Vagina (tissue), 2 donors: ENCODE measurements around the gene CNDP1. TPM values are rescaled to one million over a fixed set of nuclear protein-coding genes. Genes with fewer than 3 reads are reported as not detected.

Experiments used
- DNase-seq, 2 donors: peaks; one replicate each; pipeline ENCODE4 v3.0.0-alpha.2; 2017; ENCODE audit errors: extremely low spot score in 2 of 2
- H3K27ac ChIP-seq: fragments of 200-600 bp; sonication (generic); one replicate; pipeline ENCODE4 v1.5.1; 2019
- H3K27me3 ChIP-seq: fragments of 200-600 bp; sonication (generic); one replicate; pipeline ENCODE4 v1.5.1; 2019
- H3K36me3 ChIP-seq, 2 donors: fragments of 200-600 bp; sonication (generic); one replicate each; pipeline ENCODE4 v1.5.1; 2017 to 2019
- H3K4me1 ChIP-seq: fragments of 200-600 bp; sonication (generic); one replicate; pipeline ENCODE4 v1.5.1; 2019
- H3K4me3 ChIP-seq, 2 donors: fragments of 200-600 bp; sonication (generic); 1 replicate in 1 of 2; 2 replicates in 1 of 2; pipeline ENCODE4 v1.5.1; 2016 to 2019
- H3K9me3 ChIP-seq: fragments of 200-600 bp; sonication (generic); one replicate; pipeline ENCODE4 v1.5.1; 2019
- POLR2A ChIP-seq, 2 donors: fragments of 450-650 bp; IDR thresholded peaks; one replicate each; pipeline ENCODE4 v1.6.1; 2017; ENCODE audit warnings: antibody characterized with exemption in 2 of 2, mild to moderate bottlenecking in 2 of 2, moderate library complexity in 2 of 2
- POLR2AphosphoS5 ChIP-seq, 2 donors: sonication (generic); formaldehyde crosslinking; IDR thresholded peaks; one replicate each; pipeline ENCODE4 v1.9.0; 2017; ENCODE audit warnings: antibody characterized with exemption in 2 of 2, mild to moderate bottlenecking in 2 of 2, low read depth in 1 of 2; ENCODE audit not compliant: insufficient read depth in 1 of 2
- intact Hi-C: fragments of 100-400 bp; cut with DNase I; formaldehyde crosslinking; loops from one replicate; pipeline ENCODE4 v1.15.1; 2023
- total RNA-seq: library from RNA; depleted of rRNA; stranded (reverse); fragments of >200 nt; gene quantifications from one replicate; pipeline ENCODE4 v1.2.3, GENCODE V29; 2016
- TF ChIP-seq, protein P1 (sequence below), 3 experiments: fragments of 450-650 bp in 2 of 3; fragments of 200-600 bp in 1 of 3; sonication (generic) in 1 of 3; IDR thresholded peaks; one replicate each; pipeline ENCODE4 v1.5.1; 2017 to 2019; ENCODE audit warnings: antibody characterized with exemption in 3 of 3, mild to moderate bottlenecking in 2 of 3, moderate library complexity in 2 of 3

CNDP1 gene
- total RNA-seq, 1 donor from 2014 or later: 9.8 TPM

DNA sequence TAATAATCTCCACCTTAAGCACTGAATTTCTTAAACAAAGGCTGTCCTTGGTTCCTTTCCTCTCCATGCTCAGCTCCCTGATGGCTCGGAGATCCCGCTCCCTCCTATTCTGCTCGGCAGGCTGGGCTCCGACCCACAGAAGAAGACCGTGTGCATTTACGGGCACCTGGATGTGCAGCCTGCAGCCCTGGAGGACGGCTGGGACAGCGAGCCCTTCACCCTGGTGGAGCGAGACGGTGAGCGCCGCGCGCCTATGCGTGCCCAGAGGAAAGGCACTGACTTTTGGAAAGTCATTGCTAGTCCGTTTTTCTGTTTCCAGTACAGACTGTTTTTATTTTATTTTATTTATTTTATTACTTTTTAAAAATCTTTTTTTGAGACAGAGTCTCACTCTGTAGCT lies 28.5 kb upstream of the CNDP1 start:
- no peak overlapping the region for H3K27ac ChIP-seq
- no peak overlapping the region for H3K4me3 ChIP-seq
- no peaks in the 10 kb centered on the region for H3K9me3 ChIP-seq
- H3K27me3 ChIP-seq: no peaks in the 10 kb centered on the region
- H3K36me3 ChIP-seq: peaks cover 0 to 83% of the 10 kb centered on the region in 2 donors
- intact Hi-C loops: no loop called here
- DNase-seq: no peak
- peaks cover 14% of the 10 kb centered on the region for H3K4me1 ChIP-seq
- TF ChIP-seq POLR2AphosphoS5 (IDR thresholded peaks at IDR 0.05; ENCODE audit: insufficient read depth in 1 of 2, low read depth in 1 of 2): no peak
- TF ChIP-seq POLR2A (IDR thresholded peaks at IDR 0.05): no peak
- TF ChIP-seq, protein P1, sequence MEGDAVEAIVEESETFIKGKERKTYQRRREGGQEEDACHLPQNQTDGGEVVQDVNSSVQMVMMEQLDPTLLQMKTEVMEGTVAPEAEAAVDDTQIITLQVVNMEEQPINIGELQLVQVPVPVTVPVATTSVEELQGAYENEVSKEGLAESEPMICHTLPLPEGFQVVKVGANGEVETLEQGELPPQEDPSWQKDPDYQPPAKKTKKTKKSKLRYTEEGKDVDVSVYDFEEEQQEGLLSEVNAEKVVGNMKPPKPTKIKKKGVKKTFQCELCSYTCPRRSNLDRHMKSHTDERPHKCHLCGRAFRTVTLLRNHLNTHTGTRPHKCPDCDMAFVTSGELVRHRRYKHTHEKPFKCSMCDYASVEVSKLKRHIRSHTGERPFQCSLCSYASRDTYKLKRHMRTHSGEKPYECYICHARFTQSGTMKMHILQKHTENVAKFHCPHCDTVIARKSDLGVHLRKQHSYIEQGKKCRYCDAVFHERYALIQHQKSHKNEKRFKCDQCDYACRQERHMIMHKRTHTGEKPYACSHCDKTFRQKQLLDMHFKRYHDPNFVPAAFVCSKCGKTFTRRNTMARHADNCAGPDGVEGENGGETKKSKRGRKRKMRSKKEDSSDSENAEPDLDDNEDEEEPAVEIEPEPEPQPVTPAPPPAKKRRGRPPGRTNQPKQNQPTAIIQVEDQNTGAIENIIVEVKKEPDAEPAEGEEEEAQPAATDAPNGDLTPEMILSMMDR (IDR thresholded peaks at IDR 0.05): no peak

DNA sequence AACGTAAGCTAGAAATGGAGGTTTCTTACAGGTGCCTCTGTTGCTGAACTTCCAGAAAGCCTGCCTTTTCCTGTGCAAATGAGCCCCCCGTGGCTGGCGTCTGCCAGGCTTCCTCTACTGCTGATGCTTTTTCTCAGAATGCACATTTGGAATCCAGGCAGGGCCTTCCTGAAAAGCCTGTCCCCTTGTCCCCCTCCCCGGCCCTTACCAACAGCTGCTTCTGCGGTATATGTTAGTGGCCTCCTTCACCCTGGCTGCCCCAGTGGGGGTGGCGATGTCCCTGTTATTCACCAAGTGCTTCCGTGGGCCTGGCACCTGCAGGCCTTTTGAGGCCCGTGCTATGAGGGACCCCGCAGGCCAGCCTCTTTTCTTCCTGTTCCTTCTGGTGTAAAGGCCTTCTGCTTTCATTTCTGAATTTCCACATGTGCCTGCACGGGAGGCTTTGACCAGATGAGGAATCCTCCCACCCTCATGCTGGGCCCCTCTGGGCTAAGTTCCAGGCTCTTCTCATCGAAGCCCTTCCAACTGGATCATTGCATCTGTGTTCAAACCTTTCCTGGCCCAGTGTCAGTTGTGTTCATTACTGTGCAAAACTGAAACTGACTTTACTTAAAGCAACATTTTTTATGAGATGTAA lies 27.7 kb upstream of the CNDP1 start:
- Histone ChIP-seq H3K27me3 (no peaks in the 10 kb centered on the region), H3K27ac (no peak overlapping the region), H3K4me1 (peaks cover 14% of the 10 kb centered on the region), H3K9me3 (no peaks in the 10 kb centered on the region), H3K4me3 (no peak overlapping the region), H3K36me3 (peaks cover 0 to 85% of the 10 kb centered on the region in 2 donors)
- TF ChIP-seq, protein P1 (IDR thresholded peaks at IDR 0.05): no peak
- no peak for TF ChIP-seq POLR2A (IDR thresholded peaks at IDR 0.05)
- TF ChIP-seq POLR2AphosphoS5 (IDR thresholded peaks at IDR 0.05; ENCODE audit: insufficient read depth in 1 of 2, low read depth in 1 of 2): no peak
- intact Hi-C loops: no loop called here
- no peak for DNase-seq

DNA sequence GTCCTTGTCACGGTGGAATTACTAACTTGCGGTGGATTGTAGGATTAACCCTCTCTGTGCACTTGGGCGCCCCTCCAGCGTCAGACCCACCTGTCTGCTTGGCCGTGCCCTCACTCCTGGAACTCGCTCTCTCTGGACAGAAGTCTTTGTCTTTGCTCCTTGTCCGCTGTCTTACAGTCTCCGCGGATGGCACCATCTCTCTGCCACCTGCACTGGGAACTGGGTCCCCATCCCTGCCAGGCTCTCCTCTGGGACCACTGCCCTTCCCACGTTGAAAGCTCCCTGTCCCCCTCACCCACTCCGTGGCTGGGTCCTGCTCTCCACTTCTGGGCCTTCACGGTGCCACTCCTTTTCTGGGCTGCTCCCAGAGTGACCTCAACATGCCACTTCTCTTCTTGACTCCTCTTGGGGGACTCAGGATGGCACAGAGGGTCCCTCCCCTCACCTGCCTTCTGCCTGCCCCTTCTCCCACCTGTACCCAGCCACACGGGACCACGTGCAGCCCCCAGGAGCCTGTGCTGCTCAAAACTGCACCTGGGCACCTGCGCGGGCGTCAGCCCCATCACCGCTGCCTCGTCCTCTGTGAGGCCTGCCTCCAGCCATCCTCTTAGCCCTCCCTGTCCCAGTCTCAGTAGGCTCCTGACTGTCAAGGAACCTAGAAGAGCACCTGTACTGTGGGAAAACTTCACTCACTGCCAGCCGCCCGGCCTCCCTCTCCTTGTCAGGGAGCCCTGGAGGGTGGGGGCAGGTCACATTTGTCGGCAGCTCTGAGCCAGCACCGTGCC lies 27.0 kb upstream of the CNDP1 start:
- peaks cover 0 to 85% of the 10 kb centered on the region in 2 donors for H3K36me3 ChIP-seq
- no peak for TF ChIP-seq POLR2AphosphoS5 (IDR thresholded peaks at IDR 0.05; ENCODE audit: insufficient read depth in 1 of 2, low read depth in 1 of 2)
- no peak for TF ChIP-seq POLR2A (IDR thresholded peaks at IDR 0.05)
- TF ChIP-seq, protein P1 (IDR thresholded peaks at IDR 0.05): no peak
- H3K27me3 ChIP-seq: no peaks in the 10 kb centered on the region
- no peak overlapping the region for H3K4me3 ChIP-seq
- intact Hi-C loops: no loop called here
- DNase-seq: no peak
- H3K27ac ChIP-seq: no peak overlapping the region
- no peaks in the 10 kb centered on the region for H3K9me3 ChIP-seq
- H3K4me1 ChIP-seq: peaks cover 10% of the 10 kb centered on the region

DNA sequence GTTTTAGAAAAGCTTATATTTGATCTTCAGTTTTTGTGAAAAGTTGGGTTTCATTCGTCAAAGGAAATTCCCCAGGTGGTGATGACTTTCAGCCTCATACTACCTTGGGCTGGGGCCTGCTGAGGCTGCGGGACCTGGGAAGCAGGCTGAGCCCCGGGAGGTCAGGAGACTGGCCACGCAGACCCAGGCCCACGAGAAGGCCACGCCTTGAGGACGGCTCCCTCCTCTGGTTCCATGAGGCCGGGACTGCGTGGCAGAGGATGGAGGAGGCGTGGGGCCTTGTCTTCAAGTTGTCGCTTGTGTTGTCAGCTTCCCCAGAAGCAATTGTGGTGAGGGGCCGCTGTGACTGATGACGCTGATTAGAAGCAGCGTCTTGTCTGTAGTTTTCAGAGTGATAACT lies 26.4 kb upstream of the CNDP1 start:
- H3K27ac ChIP-seq: no peak overlapping the region
- H3K4me3 ChIP-seq: no peak overlapping the region
- TF ChIP-seq POLR2AphosphoS5 (IDR thresholded peaks at IDR 0.05; ENCODE audit: insufficient read depth in 1 of 2, low read depth in 1 of 2): no peak
- no peak for TF ChIP-seq POLR2A (IDR thresholded peaks at IDR 0.05)
- TF ChIP-seq, protein P1 (IDR thresholded peaks at IDR 0.05): no peak
- H3K4me1 ChIP-seq: peaks cover 10% of the 10 kb centered on the region
- H3K36me3 ChIP-seq: peaks cover 0 to 85% of the 10 kb centered on the region in 2 donors
- intact Hi-C loops: no loop called here
- DNase-seq: no peak
- H3K27me3 ChIP-seq: no peaks in the 10 kb centered on the region
- no peaks in the 10 kb centered on the region for H3K9me3 ChIP-seq

DNA sequence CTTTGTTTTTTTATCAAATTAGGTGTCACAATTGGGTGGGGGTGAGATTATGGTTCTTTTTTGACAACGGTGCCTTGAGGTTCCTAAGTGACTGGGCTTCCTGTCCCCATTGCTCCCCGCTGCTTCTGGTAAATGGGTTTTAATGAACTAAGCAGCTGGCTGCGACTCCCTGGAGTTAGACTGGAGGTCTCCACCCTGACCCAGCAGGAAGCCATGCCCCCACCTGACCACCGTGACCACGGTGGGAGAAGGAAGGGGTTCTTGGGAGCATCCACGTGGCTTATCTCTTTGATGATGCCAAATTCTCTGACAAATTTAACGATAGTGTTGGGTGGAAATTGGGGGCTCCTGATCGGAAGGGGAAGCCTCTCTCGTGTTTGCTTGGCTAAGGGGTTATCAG lies 25.9 kb upstream of the CNDP1 start:
- no peak for TF ChIP-seq POLR2AphosphoS5 (IDR thresholded peaks at IDR 0.05; ENCODE audit: insufficient read depth in 1 of 2, low read depth in 1 of 2)
- TF ChIP-seq POLR2A (IDR thresholded peaks at IDR 0.05): no peak
- TF ChIP-seq, protein P1 (IDR thresholded peaks at IDR 0.05): no peak
- no peaks in the 10 kb centered on the region for H3K27me3 ChIP-seq
- no peak overlapping the region for H3K27ac ChIP-seq
- no peaks in the 10 kb centered on the region for H3K9me3 ChIP-seq
- intact Hi-C loops: no loop called here
- DNase-seq: no peak
- no peak overlapping the region for H3K4me3 ChIP-seq
- peaks cover 0 to 84% of the 10 kb centered on the region in 2 donors for H3K36me3 ChIP-seq
- peaks cover 10% of the 10 kb centered on the region for H3K4me1 ChIP-seq
